Panc1 (cell line): ENCODE results near the gene GPC1.

ENCODE experiments used
- POLR2AphosphoS5 ChIP-seq: IDR thresholded peaks from 2 replicates; pipeline ENCODE4 v1.6.1; 2012; ENCODE audit warnings: mild to moderate bottlenecking, low read depth, low read length, moderate library complexity
- TF ChIP-seq, protein P1 (sequence below): fragments of 450-650 bp; IDR thresholded peaks from 2 replicates; pipeline ENCODE4 v1.5.1; 2017; ENCODE audit warnings: mild to moderate bottlenecking

DNA sequence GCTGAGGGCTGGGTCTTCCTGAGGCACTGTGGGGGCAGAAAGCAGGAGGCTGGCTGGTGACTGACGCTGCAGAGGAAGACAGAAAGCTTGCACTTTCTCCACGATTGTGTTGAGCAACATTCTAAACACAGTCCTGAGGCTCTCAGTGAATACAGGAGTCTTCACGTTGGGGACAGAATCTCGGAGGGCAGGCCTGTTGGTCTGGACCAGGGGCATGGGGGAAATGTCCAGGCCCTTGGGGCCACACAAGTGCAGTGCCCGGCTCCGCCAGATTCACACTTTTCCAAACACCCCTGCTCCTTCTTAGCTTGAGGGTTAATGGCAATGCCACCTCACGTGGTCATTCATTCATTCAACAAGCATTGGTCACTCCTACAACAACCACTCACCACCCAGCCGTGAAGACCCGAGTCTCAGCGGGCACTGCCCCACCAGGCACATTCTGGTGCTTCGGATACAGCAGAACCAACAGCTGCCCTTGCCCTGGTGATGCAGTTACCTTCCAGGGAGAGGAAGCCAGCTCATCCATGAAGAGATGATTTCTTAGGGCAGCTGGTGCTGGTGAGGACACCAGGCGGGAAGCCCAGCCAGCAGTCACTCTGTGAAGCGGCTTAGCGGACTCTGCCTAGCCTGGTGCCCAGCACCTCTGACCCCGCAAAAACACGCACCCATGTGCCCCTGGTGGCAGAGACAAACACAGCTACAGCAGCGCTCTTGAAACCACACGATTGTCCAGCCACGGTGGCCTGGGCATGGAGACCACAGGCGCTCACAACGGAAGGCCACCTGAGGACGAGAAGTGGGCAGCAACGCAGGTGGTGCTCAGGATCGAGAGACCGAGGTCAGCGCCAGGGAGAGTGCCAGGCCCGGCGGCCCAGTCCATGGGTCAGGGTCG, 10.9 kb upstream of the GPC1 start:
- TF ChIP-seq POLR2AphosphoS5, result no peak
- TF ChIP-seq, protein P1, sequence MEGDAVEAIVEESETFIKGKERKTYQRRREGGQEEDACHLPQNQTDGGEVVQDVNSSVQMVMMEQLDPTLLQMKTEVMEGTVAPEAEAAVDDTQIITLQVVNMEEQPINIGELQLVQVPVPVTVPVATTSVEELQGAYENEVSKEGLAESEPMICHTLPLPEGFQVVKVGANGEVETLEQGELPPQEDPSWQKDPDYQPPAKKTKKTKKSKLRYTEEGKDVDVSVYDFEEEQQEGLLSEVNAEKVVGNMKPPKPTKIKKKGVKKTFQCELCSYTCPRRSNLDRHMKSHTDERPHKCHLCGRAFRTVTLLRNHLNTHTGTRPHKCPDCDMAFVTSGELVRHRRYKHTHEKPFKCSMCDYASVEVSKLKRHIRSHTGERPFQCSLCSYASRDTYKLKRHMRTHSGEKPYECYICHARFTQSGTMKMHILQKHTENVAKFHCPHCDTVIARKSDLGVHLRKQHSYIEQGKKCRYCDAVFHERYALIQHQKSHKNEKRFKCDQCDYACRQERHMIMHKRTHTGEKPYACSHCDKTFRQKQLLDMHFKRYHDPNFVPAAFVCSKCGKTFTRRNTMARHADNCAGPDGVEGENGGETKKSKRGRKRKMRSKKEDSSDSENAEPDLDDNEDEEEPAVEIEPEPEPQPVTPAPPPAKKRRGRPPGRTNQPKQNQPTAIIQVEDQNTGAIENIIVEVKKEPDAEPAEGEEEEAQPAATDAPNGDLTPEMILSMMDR, result no peak
